Hepatocyte (in vitro differentiated cells): ENCODE results near the gene PSMB3. TPM values are rescaled to one million over a fixed set of nuclear protein-coding genes. Genes with fewer than 3 reads are reported as not detected.
A peak's percentile ranks its signal among the peaks of the same experiment; 100 is the strongest.

Experiments
- DNase-seq: peaks from one replicate; pipeline ENCODE4 v3.0.0-alpha.2; 2016; ENCODE audit warnings: low spot score
- H2AFZ ChIP-seq: fragments of 200-600 bp; sonication (generic); 2 replicates; pipeline ENCODE4 v1.6.0; 2016; ENCODE audit warnings: antibody characterized with exemption, mild to moderate bottlenecking
- H3K27ac ChIP-seq: fragments of 200-600 bp; sonication (generic); 2 replicates; pipeline ENCODE4 v1.5.1; 2016; ENCODE audit warnings: mild to moderate bottlenecking
- H3K27me3 ChIP-seq: fragments of 200-600 bp; sonication (generic); 2 replicates; pipeline ENCODE4 v1.6.1; 2016
- H3K36me3 ChIP-seq: fragments of 200-600 bp; sonication (generic); replicated peaks from 2 replicates; pipeline ENCODE4 v1.5.1; 2016; ENCODE audit warnings: low read depth; ENCODE audit not compliant: insufficient read depth
- H3K4me1 ChIP-seq: fragments of 200-600 bp; sonication (generic); 2 replicates; pipeline ENCODE4 v1.5.1; 2016; ENCODE audit warnings: mild to moderate bottlenecking, moderate library complexity; ENCODE audit not compliant: insufficient read depth
- H3K4me2 ChIP-seq: fragments of 200-600 bp; sonication (generic); 2 replicates; pipeline ENCODE4 v1.6.0; 2016
- H3K4me3 ChIP-seq: fragments of 200-600 bp; sonication (generic); 2 replicates; pipeline ENCODE4 v1.5.1; 2016; ENCODE audit warnings: mild to moderate bottlenecking
- H3K79me2 ChIP-seq: fragments of 200-600 bp; sonication (generic); 2 replicates; pipeline ENCODE4 v1.6.0; 2017; ENCODE audit warnings: mild to moderate bottlenecking
- H3K9me2 ChIP-seq: fragments of 200-600 bp; sonication (generic); replicated peaks from 2 replicates; pipeline ENCODE4 v1.6.0; 2017; ENCODE audit warnings: mild to moderate bottlenecking; ENCODE audit not compliant: insufficient read depth
- H3K9me3 ChIP-seq: fragments of 200-600 bp; sonication (generic); 2 replicates; pipeline ENCODE4 v1.5.1; 2016; ENCODE audit warnings: low read depth, mild to moderate bottlenecking
- H4K20me1 ChIP-seq: fragments of 200-600 bp; sonication (generic); 2 replicates; pipeline ENCODE4 v1.6.0; 2016; ENCODE audit warnings: mild to moderate bottlenecking; ENCODE audit not compliant: insufficient read depth, poor library complexity, severe bottlenecking
- CTCF ChIP-seq: fragments of 200-600 bp; sonication (generic); IDR thresholded peaks from 2 replicates; pipeline ENCODE4 v1.5.1; 2016; ENCODE audit warnings: antibody characterized with exemption, mild to moderate bottlenecking; ENCODE audit not compliant: poor library complexity
- EZH2 ChIP-seq: fragments of 200-600 bp; sonication (generic); IDR thresholded peaks from 2 replicates; pipeline ENCODE4 v1.6.1; 2016; ENCODE audit warnings: antibody characterized with exemption, mild to moderate bottlenecking, borderline replicate concordance
- EZH2phosphoT487 ChIP-seq: fragments of 200-600 bp; sonication (generic); IDR thresholded peaks from one replicate; pipeline ENCODE4 v1.6.1; 2018; ENCODE audit warnings: antibody characterized with exemption, mild to moderate bottlenecking, low read depth, moderate library complexity; ENCODE audit not compliant: unreplicated experiment, severe bottlenecking
- WGBS: methylation state at CpG from one replicate; pipeline ENCODE4 v1.1.6; 2016; ENCODE audit warnings: low lambda C conversion rate; ENCODE audit errors: missing lambda C conversion rate; 5-methylcytosine and 5-hydroxymethylcytosine counted together
- polyA plus RNA-seq: library from polyadenylated mRNA; unstranded; fragments of >200 nt; fragmentation: Nextera tagmentation; extraction: Ambion mirVana; gene quantifications from 2 replicates; pipeline ENCODE4 v1.2.1, GENCODE V29; 2016
- total RNA-seq: library from RNA; depleted of rRNA; stranded (reverse); fragments of >200 nt; gene quantifications from 2 replicates; pipeline ENCODE4 v1.2.3, GENCODE V29; 2014

PSMB3 gene
- total and polyA plus RNA-seq, 2 experiments from 2014 or later, result 127 to 275 TPM

- Histone ChIP-seq H2AFZ (no peak overlapping the region), H3K79me2 (peaks cover 64% of the 10 kb centered on the region), H4K20me1 (peaks cover 54% of the 10 kb centered on the region), H3K4me2 (no peak overlapping the region), H3K27ac (no peak overlapping the region), H3K9me3 (no peaks in the 10 kb centered on the region), H3K4me3 (no peak overlapping the region), H3K36me3 (no peaks in the 10 kb centered on the region), H3K4me1 (peaks cover 28% of the 10 kb centered on the region), H3K27me3 (no peaks in the 10 kb centered on the region), H3K9me2 (no peaks in the 10 kb centered on the region)
- DNase-seq, result no peak
- 95% methylated on average over 14 of the region's 14 CpGs for WGBS
- TF ChIP-seq EZH2phosphoT487, result no peak
- no peak for TF ChIP-seq CTCF
- no peak for TF ChIP-seq EZH2
These were observed 13.2 kb upstream of the PSMB3 start for GRCh38 chr17:38739305-38739704.

GRCh38 chr17:38740044-38740443 lies 12.5 kb upstream of the PSMB3 start:
- H3K4me3 ChIP-seq, result no peak overlapping the region

GRCh38 chr17:38740806-38741205 lies 11.7 kb upstream of the PSMB3 start:
- Histone ChIP-seq H2AFZ (no peak overlapping the region), H3K4me1 (peaks cover 35% of the 10 kb centered on the region), H3K27me3 (no peaks in the 10 kb centered on the region), H3K4me2 (no peak overlapping the region), H3K36me3 (no peaks in the 10 kb centered on the region), H3K9me2 (no peaks in the 10 kb centered on the region), H3K27ac (peak overlapping the region; percentile 94), H4K20me1 (peaks cover 54% of the 10 kb centered on the region), H3K4me3 (no peak overlapping the region), H3K79me2 (peaks cover 79% of the 10 kb centered on the region), H3K9me3 (no peaks in the 10 kb centered on the region)
- TF ChIP-seq CTCF, result no peak
- DNase-seq, result no peak
- WGBS, result 94% methylated on average over 4 of the region's 4 CpGs

More at GRCh38 chr17:38740044-38740443, 12.5 kb upstream of the PSMB3 start:
- DNase-seq, result no peak
- 91% methylated on average over 19 of the region's 19 CpGs for WGBS
- no peak overlapping the region for H3K4me2 ChIP-seq
- TF ChIP-seq CTCF, result no peak
- no peak for TF ChIP-seq EZH2phosphoT487
- no peak for TF ChIP-seq EZH2
- H3K79me2 ChIP-seq, result peaks cover 72% of the 10 kb centered on the region
- no peaks in the 10 kb centered on the region for H3K27me3 ChIP-seq
- H3K4me1 ChIP-seq, result peaks cover 28% of the 10 kb centered on the region
- peaks cover 54% of the 10 kb centered on the region for H4K20me1 ChIP-seq
- no peak overlapping the region for H2AFZ ChIP-seq
- no peak overlapping the region for H3K27ac ChIP-seq
- no peaks in the 10 kb centered on the region for H3K9me3 ChIP-seq
- H3K36me3 ChIP-seq, result no peaks in the 10 kb centered on the region
- H3K9me2 ChIP-seq, result no peaks in the 10 kb centered on the region

- H3K9me3 ChIP-seq, result no peaks in the 10 kb centered on the region
- H3K27ac ChIP-seq, result peak overlapping the region; percentile 94
- H3K36me3 ChIP-seq, result no peaks in the 10 kb centered on the region
- H3K4me2 ChIP-seq, result peak overlapping the region; percentile 69
- no peaks in the 10 kb centered on the region for H3K27me3 ChIP-seq
- 86% methylated on average over 5 of the region's 5 CpGs for WGBS
- peaks cover 59% of the 10 kb centered on the region for H4K20me1 ChIP-seq
- TF ChIP-seq EZH2phosphoT487 (no peak), CTCF (no peak), EZH2 (no peak)
- no peaks in the 10 kb centered on the region for H3K9me2 ChIP-seq
- H3K79me2 ChIP-seq, result peaks cover 86% of the 10 kb centered on the region
- DNase-seq, result no peak
- H2AFZ ChIP-seq, result no peak overlapping the region
- H3K4me1 ChIP-seq, result peaks cover 41% of the 10 kb centered on the region
- no peak overlapping the region for H3K4me3 ChIP-seq
These were observed 11.1 kb upstream of the PSMB3 start for GRCh38 chr17:38741461-38741860.
